ENCODE measurements around the gene LSS. TPM values are rescaled to one million over a fixed set of nuclear protein-coding genes. Genes with fewer than 3 reads are reported as not detected.

Gene LSS
- total RNA-seq, 1 donor from 2014 or later: 108 TPM

DNA sequence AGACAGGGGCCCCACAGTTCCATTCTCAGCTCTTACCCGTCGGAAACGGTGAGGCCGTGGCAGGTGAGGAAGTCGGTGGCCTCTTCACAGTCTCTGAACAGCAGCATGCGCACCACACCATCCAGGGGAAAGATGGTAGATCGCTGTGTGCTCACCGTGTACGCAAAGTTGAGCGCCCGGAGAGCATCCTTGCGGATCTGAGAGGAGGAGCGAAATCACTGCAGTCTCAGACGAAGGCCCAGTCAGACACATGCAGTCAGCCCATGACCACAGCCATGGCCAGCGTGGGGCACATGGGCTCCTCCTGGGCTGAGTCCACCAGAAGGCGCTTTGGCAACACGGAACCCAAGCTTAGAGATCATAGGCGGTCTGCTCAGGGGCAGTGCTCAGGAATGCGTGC lies 38.4 kb upstream of the LSS start:
- no peak for DNase-seq
- no peak overlapping the region for H3K4me3 ChIP-seq
- intact Hi-C loops (cut with DNase I): no loop called here

GRCh38 chr21:46265736-46266525 lies 37.4 kb upstream of the LSS start:
- Histone ChIP-seq H3K9me3 (no peaks in the 10 kb centered on the region), H3K27ac (no peak overlapping the region), H3K4me1 (no peaks in the 10 kb centered on the region), H3K36me3 (peaks cover 94% of the 10 kb centered on the region), H3K4me3 (no peak overlapping the region), H3K27me3 (no peaks in the 10 kb centered on the region)
- ATAC-seq: no peak
- TF ChIP-seq CTCF (IDR thresholded peaks at IDR 0.05): no peak
- intact Hi-C loops (cut with DNase I): no loop called here
- no peak for DNase-seq

More for the DNA sequence above, 38.4 kb upstream of the LSS start:
- H3K4me1 ChIP-seq: no peaks in the 10 kb centered on the region
- H3K9me3 ChIP-seq: no peaks in the 10 kb centered on the region
- ATAC-seq: no peak
- H3K27me3 ChIP-seq: no peaks in the 10 kb centered on the region
- no peak for TF ChIP-seq CTCF (IDR thresholded peaks at IDR 0.05)
- H3K27ac ChIP-seq: no peak overlapping the region
- H3K36me3 ChIP-seq: peaks cover 95% of the 10 kb centered on the region

- H3K9me3 ChIP-seq: no peaks in the 10 kb centered on the region
- H3K4me1 ChIP-seq: no peaks in the 10 kb centered on the region
- ATAC-seq (peak; percentile 38), DNase-seq (no peak)
- peaks cover 94% of the 10 kb centered on the region for H3K36me3 ChIP-seq
- no peak overlapping the region for H3K4me3 ChIP-seq
- no peak overlapping the region for H3K27ac ChIP-seq
- intact Hi-C loops (cut with DNase I): no loop called here
- H3K27me3 ChIP-seq: no peaks in the 10 kb centered on the region
- TF ChIP-seq CTCF (IDR thresholded peaks at IDR 0.05): no peak
These were observed 36.1 kb upstream of the LSS start for GRCh38 chr21:46264690-46265144.

- Histone ChIP-seq H3K36me3 (peaks cover 94% of the 10 kb centered on the region), H3K4me3 (no peak overlapping the region), H3K4me1 (no peaks in the 10 kb centered on the region), H3K9me3 (no peaks in the 10 kb centered on the region), H3K27ac (no peak overlapping the region), H3K27me3 (no peaks in the 10 kb centered on the region)
- DNase-seq: no peak
- no peak for TF ChIP-seq CTCF (IDR thresholded peaks at IDR 0.05)
- ATAC-seq: peak; percentile 6
- intact Hi-C loops (cut with DNase I): no loop called here
These were observed 35.6 kb upstream of the LSS start for GRCh38 chr21:46264046-46264689.

GRCh38 chr21:46256501-46256994 lies 28.0 kb upstream of the LSS start:
- Histone ChIP-seq H3K4me3 (no peak overlapping the region), H3K27ac (no peak overlapping the region), H3K9me3 (no peaks in the 10 kb centered on the region), H3K36me3 (peaks cover 100% of the 10 kb centered on the region), H3K27me3 (no peaks in the 10 kb centered on the region), H3K4me1 (no peaks in the 10 kb centered on the region)
- ATAC-seq: no peak
- TF ChIP-seq CTCF (IDR thresholded peaks at IDR 0.05): no peak
- peak; percentile 48 for DNase-seq
- intact Hi-C loops (cut with DNase I): no loop called here

Measured in upper lobe of right lung (tissue), 1 donor.